ENCODE data around the gene SIRT1.

DNA sequence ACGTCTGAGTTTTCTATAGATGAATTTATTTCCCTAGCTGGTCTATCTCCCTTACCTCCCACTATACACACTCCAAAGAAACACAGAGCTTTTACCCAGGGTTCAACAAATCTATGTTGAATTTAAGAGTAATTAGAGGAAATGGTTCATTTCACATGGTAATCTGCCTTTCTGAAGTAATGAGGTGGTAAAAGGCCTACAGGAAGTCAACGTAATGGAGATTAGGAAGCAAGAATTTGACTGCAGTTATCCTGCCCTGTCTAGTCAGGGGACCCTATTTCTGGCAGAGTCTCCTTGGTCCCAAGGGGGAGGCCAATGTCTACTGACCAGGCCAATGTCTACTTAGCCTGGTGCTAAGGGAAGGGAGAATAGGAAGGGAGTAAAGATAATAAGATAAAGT is 21.4 kb upstream of the SIRT1 start:
- TF ChIP-seq, protein P1, sequence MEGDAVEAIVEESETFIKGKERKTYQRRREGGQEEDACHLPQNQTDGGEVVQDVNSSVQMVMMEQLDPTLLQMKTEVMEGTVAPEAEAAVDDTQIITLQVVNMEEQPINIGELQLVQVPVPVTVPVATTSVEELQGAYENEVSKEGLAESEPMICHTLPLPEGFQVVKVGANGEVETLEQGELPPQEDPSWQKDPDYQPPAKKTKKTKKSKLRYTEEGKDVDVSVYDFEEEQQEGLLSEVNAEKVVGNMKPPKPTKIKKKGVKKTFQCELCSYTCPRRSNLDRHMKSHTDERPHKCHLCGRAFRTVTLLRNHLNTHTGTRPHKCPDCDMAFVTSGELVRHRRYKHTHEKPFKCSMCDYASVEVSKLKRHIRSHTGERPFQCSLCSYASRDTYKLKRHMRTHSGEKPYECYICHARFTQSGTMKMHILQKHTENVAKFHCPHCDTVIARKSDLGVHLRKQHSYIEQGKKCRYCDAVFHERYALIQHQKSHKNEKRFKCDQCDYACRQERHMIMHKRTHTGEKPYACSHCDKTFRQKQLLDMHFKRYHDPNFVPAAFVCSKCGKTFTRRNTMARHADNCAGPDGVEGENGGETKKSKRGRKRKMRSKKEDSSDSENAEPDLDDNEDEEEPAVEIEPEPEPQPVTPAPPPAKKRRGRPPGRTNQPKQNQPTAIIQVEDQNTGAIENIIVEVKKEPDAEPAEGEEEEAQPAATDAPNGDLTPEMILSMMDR (conservative IDR thresholded peaks at IDR 0.05; ENCODE audit: low read depth, low read length), result no peak
- no peak for TF ChIP-seq EZH2 (IDR thresholded peaks at IDR 0.05; ENCODE audit: borderline replicate concordance, low read depth, low read length, poor library complexity, severe bottlenecking)

All from A673 (cell line).